Measurements from ENCODE around the gene PAK5. TPM values are rescaled to one million over a fixed set of nuclear protein-coding genes. Genes with fewer than 3 reads are reported as not detected.

PAK5 gene
- total RNA-seq (2022; extraction: Qiagen RNA extraction; ENCODE audit: low read depth): 0.02 TPM in 1 of 5 replicates, not detected in the others

DNA sequence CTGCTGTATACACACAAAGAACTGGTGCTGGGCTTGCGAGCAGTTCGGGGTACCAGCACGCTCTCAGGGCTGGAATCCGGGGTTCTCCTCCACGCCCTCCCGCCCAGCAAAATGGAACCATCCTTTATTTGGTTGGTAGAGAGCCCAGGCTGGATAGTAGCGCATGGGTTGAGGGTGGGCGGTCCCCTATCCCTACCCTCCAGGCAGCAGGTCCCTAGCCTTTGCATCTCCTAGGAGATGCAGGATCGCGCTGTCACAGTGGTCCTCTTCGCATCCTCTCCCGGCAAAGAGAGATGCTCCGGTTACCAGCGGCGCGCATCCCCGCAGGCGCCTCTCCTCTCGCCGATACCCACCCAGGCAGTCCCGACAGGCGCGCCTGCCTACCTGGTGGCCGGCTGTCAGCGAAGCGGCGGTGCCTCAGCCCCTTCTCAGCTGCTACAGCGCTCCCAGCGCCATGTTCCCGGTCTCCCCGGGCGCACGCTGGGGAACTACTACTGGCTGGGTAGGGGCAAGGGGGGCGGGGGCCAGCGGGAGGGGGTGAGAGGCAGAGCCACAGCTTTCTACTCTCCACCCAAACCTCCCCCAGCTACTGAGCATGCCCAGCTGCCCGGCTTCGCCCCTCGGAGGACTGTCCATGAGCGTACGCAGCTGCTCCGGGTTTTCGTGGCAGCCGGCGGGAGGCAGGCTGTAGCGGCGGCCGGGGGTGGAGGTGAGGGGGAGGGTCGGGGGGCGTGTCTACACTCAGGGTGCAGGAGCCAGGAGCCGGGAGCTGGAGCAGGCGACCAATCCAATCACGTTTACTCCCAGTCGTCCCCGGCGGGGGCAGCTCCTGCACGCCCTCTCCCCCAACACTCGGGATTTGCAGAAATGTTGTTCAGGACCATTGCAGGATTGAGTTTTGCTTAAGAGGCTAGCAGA lies at the start of gene PAK5:
PAK5 (minus strand) TSS at position 699 of the 918 bp plus-strand sequence. CDS start 194,748 bp downstream, outside the sequence.

GRCh38 chr20:9514461-9515213 lies 324.2 kb downstream of the PAK5 start, which contains the start of gene LAMP5:
LAMP5 (plus strand) TSS chr20:9514590; CDS start chr20:9514853, 263 bp downstream.

Other genes starting within 250 kb of the PAK5 start
- 6.9 to 10.0 TPM (median 8.7 TPM) in 5 replicates for gene ANKEF1, start 195.9 kb upstream of the PAK5 start, total RNA-seq (2022; extraction: Qiagen RNA extraction; ENCODE audit: low read depth)